ENCODE measurements around the gene GPR35.

- TF ChIP-seq CTCF (IDR thresholded peaks at IDR 0.05) = no peak
- TF ChIP-seq EZH2phosphoT487 (IDR thresholded peaks at IDR 0.05) = no peak
- no peak for TF ChIP-seq EZH2 (IDR thresholded peaks at IDR 0.05)
Observed at GRCh38 chr2:240591226-240591625, 34.1 kb upstream of the GPR35 start.
